HCT116 (cell line): ENCODE results near the gene PREP. TPM values are rescaled to one million over a fixed set of nuclear protein-coding genes. Genes with fewer than 3 reads are reported as not detected.

ENCODE experiments used
- ATAC-seq: fragments of 200-7000 bp; cut with Tn5 transposase; 2 replicates; pipeline ENCODE4 v1.9.1; 2020; ENCODE audit warnings: mild to moderate bottlenecking, moderate library complexity
- BruUV-seq: library from RNA; stranded (reverse); fragments of 400-500 nt; replicated peaks from 2 replicates; lab custom pipeline; 2021; lab: Mats Ljungman, UMichigan
- CTCF ChIA-PET: fragments of 300-600 bp; sonication (Branson Sonifier 250); formaldehyde crosslinking; loops from one replicate; lab custom pipeline; 2021; ENCODE audit warnings: antibody characterized with exemption; lab: Charles Lee
- POLR2A ChIA-PET: fragments of 300-600, 350-600 bp; sonication (Branson Sonifier 250); formaldehyde crosslinking; loops from one replicate; lab custom pipeline; 2021; ENCODE audit warnings: antibody characterized with exemption; lab: Charles Lee
- RAD21 ChIA-PET, 2 experiments: fragments of 300-600 bp; sonication (Branson Sonifier 250); formaldehyde crosslinking; loops; one replicate each; lab custom pipeline; 2023; ENCODE audit warnings: low total read pairs in 2 of 2; ENCODE audit not compliant: uncharacterized antibody in 2 of 2, unreplicated experiment in 2 of 2, low non-redundant PET in 1 of 2; lab: Charles Lee
- DNase-seq: peaks from one replicate; pipeline ENCODE4 v3.0.0-alpha.2; 2010; ENCODE audit warnings: low read depth, low spot score
- H2AFZ ChIP-seq: fragments of 200-600 bp; shearing (Covaris generic), sonication (generic); 2 replicates; pipeline ENCODE4 v1.6.1; 2017; ENCODE audit warnings: low read depth, mixed run types, mixed read lengths, antibody characterized with exemption, low read length; ENCODE audit not compliant: poor library complexity, severe bottlenecking
- H3K27ac ChIP-seq: 2 replicates; pipeline ENCODE4 v1.5.1; 2012; ENCODE audit warnings: low read depth, low read length
- H3K27me3 ChIP-seq: fragments of 200-600 bp; sonication (generic); 2 replicates; pipeline ENCODE4 v1.6.1; 2016; ENCODE audit warnings: mixed run types, low read length, mixed read lengths; ENCODE audit not compliant: insufficient read depth
- H3K36me3 ChIP-seq, 2 experiments: fragments of 200-500 bp in 1 of 2; fragments of 200-600 bp in 1 of 2; sonication (Bioruptor generic) in 1 of 2; sonication (generic) in 1 of 2; 2 replicates each; pipeline versions ENCODE4 v1.5.1 to v1.6.1; 2014 to 2016; ENCODE audit warnings: low read length in 2 of 2, inconsistent platforms in 1 of 2, mixed read lengths in 1 of 2, mixed run types in 1 of 2; ENCODE audit not compliant: insufficient read depth in 2 of 2, control insufficient read depth in 1 of 2
- H3K4me1 ChIP-seq, 2 experiments: fragments of 200-600 bp in 1 of 2; sonication (generic) in 1 of 2; 2 replicates each; pipeline versions ENCODE4 v1.5.1 to v1.6.1; 2012 to 2017; ENCODE audit warnings: low read length in 2 of 2, inconsistent platforms in 1 of 2, mild to moderate bottlenecking in 1 of 2, mixed read lengths in 1 of 2, mixed run types in 1 of 2, moderate library complexity in 1 of 2; ENCODE audit not compliant: insufficient read depth in 2 of 2, control insufficient read depth in 1 of 2
- H3K4me2 ChIP-seq: fragments of 200-600 bp; sonication (generic); 2 replicates; pipeline ENCODE4 v1.6.1; 2017; ENCODE audit warnings: mixed run types, low read length, mixed read lengths
- H3K4me3 ChIP-seq, 2 experiments: fragments of 200-600 bp in 1 of 2; sonication (generic) in 1 of 2; replicated peaks in 1 of 2; 2 replicates each; pipeline ENCODE4 v1.5.1; 2011 to 2016; ENCODE audit warnings: low read length in 2 of 2, control low read depth in 1 of 2, low read depth in 1 of 2, mild to moderate bottlenecking in 1 of 2, mixed read lengths in 1 of 2, mixed run types in 1 of 2
- H3K79me2 ChIP-seq: fragments of 200-600 bp; sonication (generic); 2 replicates; pipeline ENCODE4 v1.6.1; 2017; ENCODE audit warnings: mild to moderate bottlenecking, mixed run types, low read length, moderate library complexity, mixed read lengths; ENCODE audit not compliant: insufficient read depth
- H3K9ac ChIP-seq: fragments of 200-600 bp; sonication (generic); 2 replicates; pipeline ENCODE4 v1.6.1; 2016; ENCODE audit warnings: low read length, mixed read lengths
- H3K9me2 ChIP-seq: fragments of 200-600 bp; sonication (generic), shearing (Covaris generic); 2 replicates; pipeline ENCODE4 v1.6.1; 2017; ENCODE audit warnings: mixed run types, mild to moderate bottlenecking, moderate library complexity; ENCODE audit not compliant: insufficient read depth
- H3K9me3 ChIP-seq, 2 experiments: fragments of 200-500 bp in 1 of 2; fragments of 200-600 bp in 1 of 2; sonication (Bioruptor generic) in 1 of 2; sonication (generic) in 1 of 2; 2 replicates each; pipeline ENCODE4 v1.6.1; 2014 to 2017; ENCODE audit warnings: low read length in 2 of 2, mixed read lengths in 2 of 2, inconsistent platforms in 1 of 2, low read depth in 1 of 2, mild to moderate bottlenecking in 1 of 2, mixed run types in 1 of 2, moderate library complexity in 1 of 2; ENCODE audit not compliant: control insufficient read depth in 1 of 2, insufficient read depth in 1 of 2
- H4K20me1 ChIP-seq: fragments of 200-600 bp; sonication (generic), shearing (Covaris generic); 2 replicates; pipeline ENCODE4 v1.6.1; 2017; ENCODE audit warnings: mixed run types, mild to moderate bottlenecking, moderate library complexity; ENCODE audit not compliant: insufficient read depth
- EGR1 ChIP-seq: IDR thresholded peaks from 2 replicates; pipeline ENCODE4 v1.6.1; 2012; ENCODE audit warnings: low read depth
- EZH2 ChIP-seq: fragments of 200-600 bp; sonication (generic); IDR thresholded peaks from 2 replicates; pipeline ENCODE4 v1.6.1; 2017; ENCODE audit warnings: antibody characterized with exemption, mixed run types
- SIN3A ChIP-seq: IDR thresholded peaks from 2 replicates; pipeline ENCODE4 v1.6.1; 2012; ENCODE audit warnings: low read depth
- intact Hi-C: fragments of 100-400 bp; cut with micrococcal nuclease; formaldehyde crosslinking; loops from 2 replicates; pipeline ENCODE4 v1.10.0; 2022
- total RNA-seq: library from RNA; stranded (reverse); gene quantifications from one replicate; pipeline ENCODE4 v1.2.1, GENCODE V29; 2021; ENCODE audit not compliant: unreplicated experiment

Gene PREP
- total RNA-seq, 1 experiment from 2014 or later: 53.5 TPM

DNA sequence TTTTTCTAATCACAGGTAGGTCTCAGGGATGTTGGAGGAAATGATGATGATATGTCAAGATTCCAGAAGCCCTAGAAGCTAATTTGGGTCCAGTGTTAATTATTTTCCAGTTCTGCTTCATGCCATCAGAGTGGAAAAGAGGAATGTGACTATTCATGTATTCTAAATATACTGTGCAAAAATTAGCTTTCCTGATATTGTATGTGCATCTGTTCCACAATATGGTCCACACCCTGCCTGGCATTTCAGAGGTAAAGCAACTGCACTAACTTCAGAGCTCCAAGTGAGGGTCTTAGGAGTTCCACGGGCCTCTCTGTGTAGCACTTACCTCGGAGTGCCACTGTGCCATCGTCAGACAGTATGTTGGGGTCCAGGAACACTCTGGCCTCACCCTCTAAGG is 27.1 kb downstream of the PREP start:
- H4K20me1 ChIP-seq: no peaks in the 10 kb centered on the region
- H3K36me3 ChIP-seq: peaks cover 7 to 12% of the 10 kb centered on the region in 2 experiments; a peak in 2 of 4 replicates
- H3K27ac ChIP-seq: no peak overlapping the region
- H3K9ac ChIP-seq: no peak overlapping the region
- H3K4me3 ChIP-seq: no peak overlapping the region
- RAD21 ChIA-PET: no interaction called here
- DNase-seq (no peak), ATAC-seq (no peak)
- no peak overlapping the region for H3K4me2 ChIP-seq
- H3K27me3 ChIP-seq: no peaks in the 10 kb centered on the region
- POLR2A ChIA-PET: no interaction called here
- H2AFZ ChIP-seq: no peak overlapping the region
- no peaks in the 10 kb centered on the region for H3K9me2 ChIP-seq
- intact Hi-C loops: no loop called here
- no peaks in the 10 kb centered on the region for H3K9me3 ChIP-seq
- TF ChIP-seq SIN3A: no peak
- no peak for TF ChIP-seq EGR1
- H3K79me2 ChIP-seq: peaks cover 22% of the 10 kb centered on the region
- no peaks in the 10 kb centered on the region for H3K4me1 ChIP-seq
- CTCF ChIA-PET: no interaction called here
- no TSS peak for BruUV-seq

DNA sequence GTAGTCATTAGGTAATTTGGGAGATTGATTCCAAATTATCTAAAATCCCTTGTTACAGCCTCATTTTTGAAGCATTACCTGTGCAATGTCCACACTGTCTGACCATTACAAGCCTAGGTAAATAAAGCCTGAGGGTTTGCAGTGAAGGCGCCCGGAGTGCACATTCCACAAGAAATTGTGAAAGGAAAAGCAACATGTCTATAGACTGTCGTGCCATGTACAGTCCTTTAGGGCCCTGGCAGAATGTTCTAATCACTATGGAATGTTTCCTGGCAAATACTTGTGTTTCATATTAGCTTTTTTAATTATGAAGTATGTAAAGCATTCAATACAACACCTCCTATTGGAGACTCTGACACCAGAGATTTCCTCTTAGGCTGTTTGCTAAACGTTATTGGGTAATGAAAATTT is 28.9 kb downstream of the PREP start:
- no peak for TF ChIP-seq EZH2
- TF ChIP-seq, all 23 proteins: peak for 0
- DNase-seq: no peak
- ChIA-PET RAD21 (no interaction called here), POLR2A (no interaction called here), CTCF (interaction anchor here (1.1 kb wide), 1 partner anchor 11 kb away, joined by 3 read pairs; no protein-coding TSS in a partner anchor)
- Histone ChIP-seq H3K4me2 (no peak overlapping the region), H4K20me1 (no peaks in the 10 kb centered on the region), H3K9me2 (no peaks in the 10 kb centered on the region), H3K4me3 (no peak overlapping the region), H3K9me3 (no peaks in the 10 kb centered on the region), H2AFZ (no peak overlapping the region), H3K27me3 (no peaks in the 10 kb centered on the region), H3K79me2 (peaks cover 12% of the 10 kb centered on the region), H3K27ac (no peak overlapping the region), H3K4me1 (no peaks in the 10 kb centered on the region), H3K36me3 (peaks cover 7 to 17% of the 10 kb centered on the region in 2 experiments; a peak in 2 of 4 replicates), H3K9ac (no peak overlapping the region)
- intact Hi-C loops: no loop called here
- ATAC-seq: no peak
- BruUV-seq: no TSS peak
